Heart left ventricle (tissue), 13 donors: ENCODE measurements around the gene DPY19L2.
"Not testable (repeated sequence)": the region's sequence is repeated elsewhere in the genome, so short reads cannot be mapped to it uniquely, and the experiment has no call there.

Experiments used
- CTCF ChIP-seq, 12 donors: fragments of 200-600 bp; sonication (generic) in 4 of 12; IDR thresholded peaks; one replicate each; pipeline versions ENCODE4 v1.5.0 to v1.8.0; 2018 to 2022; ENCODE audit warnings: antibody characterized with exemption in 12 of 12, mild to moderate bottlenecking in 5 of 12
- POLR2A ChIP-seq, 2 donors: fragments of 450-650 bp; IDR thresholded peaks; one replicate each; pipeline ENCODE4 v1.6.1; 2017; ENCODE audit warnings: antibody characterized with exemption in 2 of 2, mild to moderate bottlenecking in 2 of 2, moderate library complexity in 2 of 2
- donor health status: ischemic (EF 13 %, LVEDD 7.1; RV severe dilation, severe dysfunction).
- donor health status: DM: no; HTN: yes; CAD: no.
- donor health status: DM: no; HTN: no; CAD: no.
- donor health status: ischemic (EF 25% LVEDD 6.9; RV normal size, moderate dysfunction).
- donor health status: ischemic (EF 25% LVEDD 5.7; RV mildly dilated, moderate dysfunction).
- donor health status: ischemic (EF 35%, LVEDD 5.7; RV mildly dilated, moderate dysfunction).
- donor health status: nonischemic (EF 11% LVEDD 7.7; RV severe dilation, severe dysfunction).
- donor health status: DM: yes; HTN: yes; CAD: no.
- donor health status: PGD.
- donor health status: ischemic (EF 29% LVEDD 5.4; RV normal size, mild dysfunction).
- donor health status: nonischemic (EF 23%, LVEDD 6.1; RV moderate dilation, normal function).

GRCh38 chr12:63686623-63687022 is 18.3 kb upstream of the DPY19L2 start:
- not testable (repeated sequence) for TF ChIP-seq POLR2A, CTCF (IDR thresholded peaks at IDR 0.05)
